GM21717 (cell line): ENCODE measurements around the gene PALLD.
A peak's percentile ranks its signal among the peaks of the same experiment; 100 is the strongest.

ENCODE experiments used
- ATAC-seq: cut with Tn5 transposase; IDR thresholded peaks from one replicate; pipeline ENCODE4 v1.9.1; 2021; ENCODE audit warnings: mild to moderate bottlenecking, moderate library complexity; ENCODE audit not compliant: unreplicated experiment

PALLD gene

DNA sequence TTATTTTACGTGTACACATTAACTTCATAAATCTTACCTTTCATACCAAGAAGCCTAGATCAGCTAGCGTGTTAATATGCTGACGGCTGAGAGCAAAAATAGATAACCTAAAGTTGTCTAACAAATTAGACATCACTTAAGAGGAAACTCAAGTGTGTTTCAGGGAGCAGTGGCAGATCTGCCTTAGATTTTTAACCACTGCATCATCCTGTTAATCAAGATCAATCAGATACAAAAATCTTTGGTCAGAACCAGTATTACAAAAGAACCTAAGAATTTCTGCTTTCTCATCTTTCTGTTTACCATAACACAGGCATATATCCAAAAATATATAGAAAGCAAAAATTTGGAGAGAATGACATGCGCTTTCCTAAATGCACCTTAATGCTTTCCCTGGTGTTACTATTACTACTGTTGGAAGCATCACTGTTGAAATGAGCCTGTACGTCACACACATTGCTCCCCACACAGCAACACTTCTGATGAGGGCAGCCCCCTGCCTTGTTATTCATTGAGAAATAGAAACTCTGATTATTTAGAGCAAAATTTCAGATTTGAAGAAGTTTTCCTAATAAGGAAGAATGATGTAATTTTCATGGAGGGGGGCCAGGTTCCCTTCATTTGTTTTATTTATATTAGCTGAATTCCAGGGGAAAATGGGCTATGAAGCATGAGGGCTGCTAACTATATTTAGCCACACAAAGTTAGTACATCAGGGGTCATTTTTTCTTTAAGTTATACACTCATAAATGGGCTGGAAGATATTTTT, 360.9 kb downstream of the PALLD start:
- no peak for ATAC-seq

DNA sequence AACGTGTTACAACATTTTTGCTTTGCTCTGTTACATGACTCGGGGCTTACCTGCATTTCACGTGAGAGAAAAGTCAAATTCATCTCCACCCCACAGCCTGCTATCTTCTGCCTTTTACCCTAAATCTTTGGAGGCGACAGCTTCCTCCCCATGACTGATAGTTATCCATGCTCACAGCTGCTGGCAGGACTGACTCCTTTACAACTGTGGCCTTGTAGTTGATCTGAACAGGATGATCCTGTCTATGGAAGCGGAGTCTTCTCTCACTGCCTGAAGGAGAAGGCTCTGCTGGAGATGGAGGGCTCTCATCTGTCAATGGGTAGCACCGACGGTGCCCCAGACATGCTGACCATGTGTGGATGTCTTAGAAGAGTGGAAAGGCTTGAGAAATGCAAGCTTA, 362.2 kb downstream of the PALLD start:
- no peak for ATAC-seq

DNA sequence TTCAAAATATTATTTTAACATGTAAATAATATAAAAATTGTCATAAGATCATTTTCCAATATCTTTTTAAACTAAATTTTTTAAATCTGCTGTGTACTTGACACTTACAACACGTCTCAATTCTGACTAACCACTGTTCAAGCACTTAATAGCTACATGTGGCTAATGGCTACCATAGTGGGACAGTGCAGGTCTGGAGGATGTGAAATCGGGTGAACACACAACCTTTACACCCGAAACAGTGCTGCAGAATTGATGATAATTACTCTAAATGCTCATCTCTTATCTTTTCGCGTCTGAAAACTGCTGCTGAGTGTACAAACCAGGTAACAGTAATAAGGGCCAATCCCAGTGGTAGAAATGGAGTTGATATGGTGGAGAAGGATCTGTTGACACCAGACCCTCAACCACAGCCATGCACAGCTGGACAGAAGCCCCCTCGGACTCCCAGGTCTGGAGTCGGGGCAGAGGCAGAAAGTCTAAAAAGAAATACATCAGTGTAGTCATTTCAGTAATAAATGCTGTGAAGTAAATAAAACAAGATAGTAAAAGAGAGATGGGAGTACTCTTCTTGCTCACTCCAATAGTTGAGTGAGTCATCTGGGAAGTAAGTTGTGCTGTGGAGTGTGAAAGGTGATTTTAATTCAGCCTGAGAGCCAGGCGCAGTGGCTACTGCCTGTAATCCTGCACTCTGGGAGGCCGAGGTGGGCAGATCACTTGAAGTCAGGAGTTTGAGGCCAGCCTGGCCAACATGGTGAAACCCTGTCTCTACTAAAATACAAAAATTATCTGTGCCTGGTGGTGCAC, 363.2 kb downstream of the PALLD start:
- peak; percentile 97 for ATAC-seq

DNA sequence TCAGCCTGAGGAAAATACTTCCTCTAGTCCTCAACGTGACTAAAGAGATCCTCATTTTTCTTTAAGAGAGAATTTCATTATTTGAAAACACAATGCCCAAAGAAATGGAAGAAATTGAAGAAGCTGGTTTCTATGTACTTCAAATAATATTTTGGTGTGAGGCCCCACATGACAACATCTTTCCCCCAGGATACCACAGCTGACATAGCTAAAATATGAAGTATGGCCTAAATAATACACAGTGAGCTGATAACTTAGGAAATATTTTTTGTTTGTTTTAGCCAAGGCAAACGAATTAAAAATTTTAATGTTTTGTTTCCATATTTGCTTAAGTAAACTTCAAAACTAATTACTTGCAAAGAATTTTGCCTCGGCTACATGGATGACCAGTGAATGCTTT, 364.0 kb downstream of the PALLD start:
- no peak for ATAC-seq

DNA sequence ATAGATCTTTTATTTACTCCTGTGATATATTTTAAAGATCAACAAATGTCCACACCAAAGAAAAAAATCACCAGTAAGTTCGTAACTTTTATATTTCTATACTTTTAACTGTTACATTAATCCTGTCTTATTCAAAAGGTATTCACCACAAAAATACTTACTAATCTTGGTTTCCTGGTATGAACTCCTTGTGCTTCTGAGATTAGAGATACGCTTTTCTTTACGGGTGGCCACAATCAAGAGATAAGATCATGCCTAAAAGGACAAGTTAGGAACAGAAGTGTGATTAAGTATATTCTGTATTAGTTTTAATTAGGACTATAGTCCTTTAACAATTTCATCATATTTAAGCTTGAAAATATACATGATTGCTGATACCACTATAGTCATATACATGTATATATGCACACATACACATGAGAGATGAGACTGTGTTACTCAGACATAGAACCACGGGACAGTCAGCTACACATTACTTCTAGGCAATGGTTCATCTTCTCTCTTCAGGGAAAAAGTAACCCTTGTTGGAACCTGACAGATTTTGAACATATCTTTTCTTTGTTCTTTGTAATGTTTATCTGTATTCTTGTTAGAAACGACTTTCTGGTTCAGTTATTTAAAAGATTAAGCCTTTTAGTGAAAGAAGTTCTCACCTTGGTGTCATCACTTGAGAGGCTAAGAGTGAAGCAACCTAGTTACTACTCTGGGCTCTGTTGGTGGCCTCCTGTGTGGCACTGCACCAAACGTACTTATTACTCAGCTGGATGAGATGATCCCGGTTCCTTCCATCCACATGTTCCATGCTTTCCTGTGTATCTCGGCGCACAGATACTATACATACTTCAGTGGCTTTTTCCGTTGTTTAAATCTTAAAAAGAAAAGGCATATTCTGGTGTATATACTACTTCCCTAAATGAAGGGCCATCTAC, 367.1 kb downstream of the PALLD start:
- no peak for ATAC-seq

DNA sequence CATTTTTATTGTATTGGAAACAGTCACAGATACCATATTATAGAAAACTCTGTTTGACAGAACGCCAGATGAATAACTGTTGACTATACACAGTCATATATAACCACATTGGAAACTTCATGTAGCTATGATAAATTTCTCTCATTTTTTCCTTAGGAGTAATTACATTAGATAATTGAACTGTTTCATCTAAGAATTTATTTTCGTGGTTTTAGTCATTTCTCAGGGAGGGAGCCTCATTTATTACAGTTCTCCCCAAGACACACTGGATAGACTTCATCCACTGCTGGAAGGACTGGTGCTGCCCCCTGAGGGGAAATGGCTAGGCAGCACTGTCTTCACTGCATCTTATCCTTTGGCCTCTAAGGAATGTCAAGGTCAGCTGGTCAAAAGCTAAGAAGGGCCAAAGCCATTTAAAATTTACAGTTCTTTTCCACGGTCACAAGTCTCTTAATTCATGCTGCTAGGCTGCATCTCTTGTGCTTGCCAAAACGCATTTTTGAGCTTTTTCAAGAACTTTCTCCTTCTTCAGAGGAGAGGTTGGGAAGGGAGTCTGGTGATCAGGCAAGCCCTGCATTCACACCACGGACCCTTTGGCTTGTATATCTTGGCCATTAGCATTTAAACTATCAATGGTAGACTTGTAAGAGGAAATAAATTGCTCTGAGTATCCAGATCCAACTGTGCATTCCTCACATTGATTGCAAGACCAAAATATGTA, 368.1 kb downstream of the PALLD start:
- no peak for ATAC-seq

DNA sequence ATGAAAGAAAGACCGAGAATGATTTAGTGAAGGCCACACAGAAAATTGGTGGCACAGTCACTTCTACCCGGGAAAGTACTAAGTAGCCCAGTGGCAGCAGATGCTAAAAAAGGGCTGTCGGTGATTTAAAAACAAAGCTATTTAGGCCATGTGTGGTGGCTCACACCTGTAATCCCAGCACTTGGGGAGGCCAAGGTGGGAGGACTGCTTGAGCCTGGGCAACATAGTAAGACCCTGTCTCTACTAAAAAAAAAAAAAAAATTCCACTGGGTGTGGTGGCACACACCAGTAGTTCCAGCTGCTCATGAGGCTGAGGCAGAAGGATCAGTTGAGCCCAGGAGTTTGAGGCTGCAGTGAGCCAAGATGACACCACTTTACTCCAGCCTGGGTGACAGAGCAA, 369.0 kb downstream of the PALLD start:
- ATAC-seq: no peak

DNA sequence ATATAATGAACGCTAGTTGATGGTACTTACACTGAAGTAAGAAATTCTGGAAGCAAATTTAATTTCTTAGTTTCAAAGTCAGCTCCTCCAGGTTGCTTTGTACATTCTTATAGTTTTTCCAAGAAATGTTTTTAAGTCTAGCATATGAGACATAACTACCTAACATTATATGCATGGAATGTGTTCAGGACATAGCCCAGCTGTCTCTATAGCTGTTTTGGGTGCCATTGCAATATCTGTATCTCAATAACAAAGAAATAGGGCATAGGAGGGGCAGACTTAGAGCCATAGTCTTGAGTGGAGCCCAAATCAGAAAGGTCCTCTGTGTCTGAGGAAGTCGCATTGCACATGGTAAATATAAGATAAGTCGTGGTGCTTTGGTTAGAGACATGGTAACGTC, 369.8 kb downstream of the PALLD start:
- no peak for ATAC-seq

DNA sequence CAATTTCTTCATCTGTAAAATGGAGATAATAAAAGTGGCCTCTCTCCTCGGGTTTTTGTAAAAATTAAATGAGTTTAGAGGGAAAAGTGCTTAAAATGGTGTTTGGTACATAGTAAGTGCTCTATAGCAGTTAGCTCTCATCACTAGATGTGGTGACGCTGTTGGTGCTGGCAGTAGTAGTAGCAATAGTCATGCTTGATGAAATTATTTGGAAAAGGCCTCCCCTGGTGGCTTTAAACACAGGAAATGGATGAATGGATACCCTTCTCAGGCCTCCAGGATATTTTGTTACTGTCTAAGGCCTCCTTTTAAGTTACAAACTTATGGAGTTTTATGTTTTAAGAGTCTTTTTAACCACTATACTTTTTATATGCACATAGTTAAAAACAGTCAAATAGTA, 370.3 kb downstream of the PALLD start:
- no peak for ATAC-seq

DNA sequence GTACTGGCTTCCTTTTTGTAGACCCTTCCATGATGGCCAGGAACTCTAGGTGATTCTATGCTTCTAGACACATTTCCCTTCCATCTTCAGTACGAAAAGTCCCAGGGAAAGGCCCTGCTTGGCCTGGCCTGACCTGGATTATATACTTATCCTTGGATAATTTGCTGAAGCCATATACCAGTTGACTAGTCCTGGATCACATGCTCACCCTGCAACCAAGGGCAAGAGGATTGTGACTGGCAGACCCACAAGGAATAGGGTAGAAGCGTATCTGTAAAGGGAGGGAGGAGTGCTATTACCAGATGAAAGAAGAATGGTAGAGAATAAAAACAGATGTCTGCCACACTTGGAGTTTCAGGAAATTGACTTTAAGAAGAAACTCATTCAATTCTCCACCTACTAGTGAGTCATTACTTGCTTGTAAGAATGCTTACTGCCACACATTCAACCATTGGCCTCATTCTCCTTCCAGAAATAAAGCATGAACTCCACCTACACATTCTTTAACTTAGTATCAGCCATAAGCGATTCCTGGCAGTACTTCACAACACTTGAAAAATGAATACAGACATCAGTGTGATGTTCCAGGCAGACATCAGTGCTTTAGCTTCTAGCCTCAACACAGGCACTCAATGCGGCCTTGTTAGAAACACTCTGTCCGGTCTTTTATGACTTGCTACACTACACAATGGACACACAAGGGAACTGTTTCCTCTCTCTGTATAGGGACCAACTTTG, 371.4 kb downstream of the PALLD start:
- peak; percentile 49 for ATAC-seq

DNA sequence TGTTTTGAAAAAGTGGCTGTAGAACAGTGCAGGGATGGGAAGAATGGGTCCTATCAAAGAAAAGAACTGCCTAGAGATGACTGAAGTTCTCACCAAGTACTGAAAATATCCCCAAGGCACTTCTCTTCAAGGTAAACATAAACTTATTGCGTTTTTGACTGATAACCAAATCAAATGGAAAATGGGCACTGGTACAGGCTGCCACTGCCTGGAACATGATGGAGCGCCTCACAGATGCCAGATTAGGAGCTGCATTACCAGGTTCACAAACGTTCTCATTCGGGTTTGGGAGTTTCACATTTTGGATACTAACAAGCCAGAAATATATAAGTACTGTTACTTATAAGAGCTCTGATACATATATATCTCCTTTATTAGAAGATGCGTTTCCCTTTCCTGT, 371.9 kb downstream of the PALLD start:
- no peak for ATAC-seq

DNA sequence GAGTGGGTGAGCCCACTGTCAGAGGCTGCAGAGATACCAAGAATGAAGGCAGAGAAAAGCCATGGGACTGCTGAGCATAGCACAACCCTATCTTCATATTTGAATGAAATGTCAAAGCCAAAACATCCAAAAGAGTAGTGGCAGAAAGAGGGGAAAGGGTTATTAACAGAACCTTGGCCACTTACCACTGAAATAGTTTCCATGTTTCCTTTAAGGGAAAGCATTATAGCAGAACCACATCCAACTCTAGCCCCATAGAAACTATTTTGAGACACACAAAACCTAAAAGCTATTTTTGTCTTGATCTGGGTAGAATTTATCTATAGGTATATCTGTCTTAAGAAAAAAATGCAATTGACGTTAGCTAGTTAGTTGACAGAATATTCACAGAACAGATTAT, 373.2 kb downstream of the PALLD start:
- ATAC-seq: no peak

DNA sequence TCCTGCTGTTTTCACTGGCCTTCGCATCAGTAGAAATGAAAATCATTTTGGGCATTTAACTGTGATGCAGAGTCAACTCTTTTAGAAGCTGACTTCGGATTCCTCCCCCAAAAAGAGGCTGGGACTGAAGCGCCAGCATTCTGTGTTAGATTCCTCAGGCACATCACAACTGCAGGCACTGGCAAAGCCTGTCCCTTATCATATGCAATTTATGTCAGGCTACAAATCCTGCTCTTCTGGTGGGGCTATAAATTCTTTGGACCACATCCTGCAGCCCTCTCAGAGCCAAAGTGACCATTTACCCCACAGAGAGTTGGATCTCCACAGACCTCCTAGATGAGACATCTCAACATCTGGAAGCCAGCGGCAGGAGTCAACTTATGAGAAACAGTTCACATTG, 374.8 kb downstream of the PALLD start:
- ATAC-seq: no peak

DNA sequence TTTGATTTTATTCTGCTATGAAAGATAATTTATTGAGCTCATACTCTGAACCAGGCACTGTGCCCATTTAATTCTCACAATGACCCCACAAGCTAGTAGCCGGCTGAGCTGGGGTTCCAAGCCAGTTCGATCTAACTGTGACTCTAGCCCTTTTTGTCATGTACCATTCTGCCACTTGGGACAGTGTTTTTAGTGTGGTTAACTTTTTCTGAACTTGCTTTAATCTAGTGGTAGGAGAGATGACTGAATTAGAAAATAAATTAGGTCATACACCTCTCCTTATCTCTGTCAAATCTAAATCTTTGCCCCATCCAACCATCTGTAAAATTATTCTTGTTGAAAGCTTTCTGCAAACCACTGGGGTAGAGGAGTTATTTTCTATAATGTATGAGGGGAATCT, 377.2 kb downstream of the PALLD start:
- no peak for ATAC-seq

DNA sequence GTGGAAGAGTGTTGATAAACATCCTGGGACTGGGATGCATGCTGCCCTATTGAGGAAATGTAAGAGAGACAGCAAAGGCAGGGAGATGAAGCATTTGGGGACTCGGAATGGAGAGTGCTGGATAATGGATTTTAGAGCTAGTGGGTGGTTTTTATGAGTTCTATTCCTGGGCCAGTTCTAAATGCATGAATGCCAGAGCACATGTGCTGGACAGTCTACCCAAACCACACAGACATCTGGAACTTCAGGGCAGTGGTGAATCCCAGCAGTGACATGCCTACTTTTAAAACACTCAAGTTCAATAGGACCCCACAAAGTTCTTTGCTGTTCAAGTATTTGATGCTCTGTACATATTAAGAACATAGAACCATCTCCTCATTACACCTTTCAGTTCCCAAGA, 379.3 kb downstream of the PALLD start:
- ATAC-seq: no peak

DNA sequence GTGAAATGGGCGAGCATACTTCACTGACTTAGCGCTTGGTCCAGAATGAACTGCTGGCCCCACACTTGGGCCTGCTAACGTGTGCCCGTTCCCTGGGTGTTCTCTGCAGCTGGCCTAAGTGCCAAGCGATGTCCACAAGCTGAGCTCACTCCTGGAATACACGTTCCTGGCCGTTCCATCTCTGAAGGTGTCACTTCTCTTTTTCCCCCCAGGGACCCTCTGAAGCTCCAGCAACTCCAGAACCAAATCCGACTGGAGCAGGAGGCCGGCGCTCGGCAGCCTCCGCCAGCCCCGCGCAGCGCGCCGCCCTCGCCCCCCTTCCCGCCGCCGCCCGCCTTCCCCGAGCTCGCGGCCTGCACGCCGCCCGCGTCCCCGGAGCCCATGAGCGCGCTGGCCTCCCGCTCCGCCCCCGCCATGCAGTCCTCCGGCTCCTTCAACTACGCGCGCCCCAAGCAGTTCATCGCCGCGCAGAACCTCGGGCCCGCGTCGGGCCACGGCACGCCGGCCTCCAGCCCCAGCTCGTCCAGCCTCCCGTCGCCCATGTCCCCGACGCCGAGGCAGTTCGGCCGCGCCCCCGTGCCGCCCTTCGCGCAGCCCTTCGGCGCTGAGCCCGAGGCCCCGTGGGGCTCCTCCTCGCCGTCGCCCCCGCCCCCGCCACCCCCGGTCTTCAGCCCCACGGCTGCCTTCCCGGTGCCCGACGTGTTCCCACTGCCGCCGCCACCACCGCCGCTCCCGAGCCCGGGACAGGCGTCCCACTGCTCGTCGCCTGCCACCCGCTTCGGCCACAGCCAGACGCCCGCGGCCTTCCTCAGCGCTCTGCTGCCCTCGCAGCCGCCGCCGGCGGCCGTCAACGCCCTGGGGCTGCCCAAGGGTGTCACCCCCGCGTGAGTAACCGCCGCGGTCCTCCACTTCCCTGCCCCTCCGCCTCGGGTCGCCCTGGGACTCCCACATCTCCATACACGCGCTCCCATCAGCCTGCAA, 380.9 kb downstream of the PALLD start:
- ATAC-seq: no peak

DNA sequence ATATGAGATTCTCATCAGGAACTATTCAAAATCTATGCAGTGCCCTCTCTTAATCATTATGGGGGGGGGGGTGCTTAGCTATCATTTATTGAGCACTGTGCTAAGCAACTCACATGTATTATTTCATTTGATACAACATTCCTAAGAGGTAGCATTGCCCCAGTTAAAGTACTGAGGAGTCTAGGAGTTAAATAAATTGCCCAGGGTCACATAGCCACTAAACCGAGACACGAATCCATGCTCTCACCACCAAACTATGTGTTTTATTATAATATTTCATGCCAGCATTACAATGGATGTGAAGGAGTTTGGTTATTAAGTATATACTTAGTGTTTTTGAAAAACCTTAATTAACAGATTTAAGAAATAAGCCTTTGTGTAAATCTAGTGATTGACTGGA, 381.8 kb downstream of the PALLD start:
- no peak for ATAC-seq

DNA sequence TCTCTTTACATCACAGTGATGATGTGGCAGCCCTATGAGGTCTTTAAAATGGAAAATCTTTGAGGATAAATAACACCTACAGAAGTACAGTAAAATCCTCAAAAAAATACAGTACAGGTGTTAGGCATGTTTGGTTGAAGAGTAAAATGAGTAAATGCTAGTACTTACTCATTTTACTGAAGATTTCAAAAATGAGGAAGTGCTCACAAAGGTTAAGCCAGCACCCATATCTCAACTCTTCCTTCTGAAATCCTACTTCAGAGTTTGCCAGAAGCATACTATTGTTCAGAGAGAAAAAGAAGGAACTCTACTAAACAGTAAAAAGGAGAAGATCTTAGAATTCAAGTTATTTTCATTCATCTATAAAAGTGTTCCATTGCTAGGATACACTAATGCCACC, 382.3 kb downstream of the PALLD start:
- ATAC-seq: peak; percentile 42
